C4-2B (cell line): ENCODE results near the gene CST9L.

Experiments used
- ZFX ChIP-seq: fragments of 450-650 bp; IDR thresholded peaks from 2 replicates; pipeline ENCODE4 v1.6.1; 2017
- TF ChIP-seq, protein P1 (sequence below): fragments of 450-650 bp; conservative IDR thresholded peaks from 2 replicates; pipeline ENCODE4 v1.5.1; 2017; ENCODE audit warnings: mild to moderate bottlenecking

DNA sequence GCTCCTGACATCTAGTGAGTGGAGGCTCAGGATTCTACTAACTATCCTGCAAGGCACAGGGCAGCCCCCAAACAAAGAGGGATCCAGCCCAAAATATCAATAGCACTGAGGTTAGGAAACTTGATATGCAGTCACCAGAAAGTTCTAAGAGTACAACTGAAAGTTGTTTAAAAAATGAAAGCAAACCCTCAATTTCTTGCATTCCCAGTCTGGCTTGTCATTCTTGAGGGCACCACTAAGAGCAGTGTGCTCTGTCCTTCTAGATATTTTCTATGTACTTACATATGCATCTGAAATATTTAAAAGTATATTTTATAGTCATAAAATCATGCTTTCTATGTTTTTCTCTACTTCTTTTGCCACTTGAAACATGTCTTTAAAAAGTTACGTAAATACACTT is 41.4 kb downstream of the CST9L start:
- TF ChIP-seq, protein P1, sequence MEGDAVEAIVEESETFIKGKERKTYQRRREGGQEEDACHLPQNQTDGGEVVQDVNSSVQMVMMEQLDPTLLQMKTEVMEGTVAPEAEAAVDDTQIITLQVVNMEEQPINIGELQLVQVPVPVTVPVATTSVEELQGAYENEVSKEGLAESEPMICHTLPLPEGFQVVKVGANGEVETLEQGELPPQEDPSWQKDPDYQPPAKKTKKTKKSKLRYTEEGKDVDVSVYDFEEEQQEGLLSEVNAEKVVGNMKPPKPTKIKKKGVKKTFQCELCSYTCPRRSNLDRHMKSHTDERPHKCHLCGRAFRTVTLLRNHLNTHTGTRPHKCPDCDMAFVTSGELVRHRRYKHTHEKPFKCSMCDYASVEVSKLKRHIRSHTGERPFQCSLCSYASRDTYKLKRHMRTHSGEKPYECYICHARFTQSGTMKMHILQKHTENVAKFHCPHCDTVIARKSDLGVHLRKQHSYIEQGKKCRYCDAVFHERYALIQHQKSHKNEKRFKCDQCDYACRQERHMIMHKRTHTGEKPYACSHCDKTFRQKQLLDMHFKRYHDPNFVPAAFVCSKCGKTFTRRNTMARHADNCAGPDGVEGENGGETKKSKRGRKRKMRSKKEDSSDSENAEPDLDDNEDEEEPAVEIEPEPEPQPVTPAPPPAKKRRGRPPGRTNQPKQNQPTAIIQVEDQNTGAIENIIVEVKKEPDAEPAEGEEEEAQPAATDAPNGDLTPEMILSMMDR = no peak
- TF ChIP-seq ZFX = no peak
